Liver (tissue), 3 donors: ENCODE data around the gene ERCC4.

Source experiments
- ATF3 ChIP-seq: IDR thresholded peaks from 2 replicates; pipeline ENCODE4 v1.6.1; 2016; ENCODE audit warnings: antibody characterized with exemption
- CTCF ChIP-seq: fragments of 150-350 bp; IDR thresholded peaks from 2 replicates; pipeline ENCODE4 v1.5.1; 2017; ENCODE audit warnings: improper control_type of control experiment, low read depth, low read length; ENCODE audit not compliant: missing input control
- FOXA2 ChIP-seq: IDR thresholded peaks from 2 replicates; pipeline ENCODE4 v1.6.1; 2016; ENCODE audit warnings: antibody characterized with exemption
- GABPA ChIP-seq, 2 donors: IDR thresholded peaks in 1 of 2; conservative IDR thresholded peaks in 1 of 2; 2 replicates each; pipeline ENCODE4 v1.6.1; 2016; ENCODE audit warnings: antibody characterized with exemption in 2 of 2, mild to moderate bottlenecking in 1 of 2, moderate library complexity in 1 of 2
- JUND ChIP-seq, 2 donors: IDR thresholded peaks; 2 replicates each; pipeline ENCODE4 v1.6.1; 2016; ENCODE audit warnings: antibody characterized with exemption in 2 of 2
- RAD21 ChIP-seq, 2 donors: IDR thresholded peaks; 2 replicates each; pipeline ENCODE4 v1.6.1; 2016; ENCODE audit warnings: antibody characterized with exemption in 2 of 2, mild to moderate bottlenecking in 2 of 2
- REST ChIP-seq: IDR thresholded peaks from 2 replicates; pipeline ENCODE4 v1.6.1; 2016; ENCODE audit warnings: antibody characterized with exemption, mild to moderate bottlenecking
- SP1 ChIP-seq: IDR thresholded peaks from 2 replicates; pipeline ENCODE4 v1.6.1; 2018; ENCODE audit warnings: antibody characterized with exemption, mild to moderate bottlenecking
- TAF1 ChIP-seq: conservative IDR thresholded peaks from 2 replicates; pipeline ENCODE4 v1.6.1; 2016; ENCODE audit warnings: antibody characterized with exemption, mild to moderate bottlenecking
- YY1 ChIP-seq: IDR thresholded peaks from 2 replicates; pipeline ENCODE4 v1.6.1; 2016; ENCODE audit warnings: antibody characterized with exemption, mild to moderate bottlenecking
- donor health status: healthy.
- donor health status: healthy.

GRCh38 chr16:13904179-13904691 lies 15.7 kb upstream of the ERCC4 start:
- TF ChIP-seq ATF3 = no peak
- TF ChIP-seq REST = no peak
- no peak for TF ChIP-seq CTCF
- no peak for TF ChIP-seq YY1
- no peak for TF ChIP-seq JUND (IDR thresholded peaks at IDR 0.05)
- no peak for TF ChIP-seq SP1
- no peak for TF ChIP-seq TAF1
- TF ChIP-seq GABPA (IDR thresholded peaks at IDR 0.05 in 1 of 2, conservative IDR thresholded peaks at IDR 0.05 in 1 of 2) = no peak
- no peak for TF ChIP-seq FOXA2
- no peak for TF ChIP-seq RAD21 (IDR thresholded peaks at IDR 0.05)
